HG03060 (cell line): Measurements from ENCODE around the gene INSL3.
"Not testable (repeated sequence)": the region's sequence is repeated elsewhere in the genome, so short reads cannot be mapped to it uniquely, and the experiment has no call there.

Source experiments
- ATAC-seq: cut with Tn5 transposase; IDR thresholded peaks from one replicate; pipeline ENCODE4 v1.9.1; 2021; ENCODE audit warnings: low read depth, moderate number of reproducible peaks; ENCODE audit not compliant: unreplicated experiment

INSL3 gene

GRCh38 chr19:17826508-17827056, 5.3 kb upstream of the INSL3 start:
- ATAC-seq, result no peak

- ATAC-seq, result no peak
Measured at GRCh38 chr19:17824339-17824738, 3.0 kb upstream of the INSL3 start.

GRCh38 chr19:17817668-17818363, 3.5 kb downstream of the INSL3 start:
- no peak for ATAC-seq

- no peak for ATAC-seq
Measured at GRCh38 chr19:17812099-17812498, 9.2 kb downstream of the INSL3 start.

- no peak for ATAC-seq
Measured at GRCh38 chr19:17811681-17812080, 9.6 kb downstream of the INSL3 start.

GRCh38 chr19:17811103-17811502, 10.2 kb downstream of the INSL3 start:
- ATAC-seq, result no peak

GRCh38 chr19:17807731-17808316, 13.5 kb downstream of the INSL3 start:
- ATAC-seq, result no peak

- ATAC-seq, result no peak
Measured at GRCh38 chr19:17806945-17807344, 14.4 kb downstream of the INSL3 start.

GRCh38 chr19:17805427-17805826, 15.9 kb downstream of the INSL3 start:
- ATAC-seq, result no peak

- ATAC-seq, result no peak
Measured at GRCh38 chr19:17803264-17803896, 17.9 kb downstream of the INSL3 start.

- no peak for ATAC-seq
Measured at GRCh38 chr19:17802137-17802858, 19.0 kb downstream of the INSL3 start.

GRCh38 chr19:17798599-17798998, 22.7 kb downstream of the INSL3 start:
- not testable (repeated sequence) for ATAC-seq

GRCh38 chr19:17797424-17798201, 23.7 kb downstream of the INSL3 start:
- ATAC-seq, result no peak

GRCh38 chr19:17796838-17797423, 24.4 kb downstream of the INSL3 start:
- no peak for ATAC-seq

GRCh38 chr19:17796013-17796837, 25.1 kb downstream of the INSL3 start:
- no peak for ATAC-seq

GRCh38 chr19:17795495-17795856, 25.8 kb downstream of the INSL3 start:
- ATAC-seq, result no peak

GRCh38 chr19:17794731-17795494, 26.4 kb downstream of the INSL3 start, which contains the start of gene B3GNT3:
TSS of gene B3GNT3 (plus strand) at chr19:17795138. CDS start at chr19:17807808, 12,670 bp downstream.
- no peak for ATAC-seq

- no peak for ATAC-seq
Measured at GRCh38 chr19:17794412-17794730, 26.9 kb downstream of the INSL3 start.
